GM18499 (cell line): Measurements from ENCODE around the gene ANKRD6.
"Not testable (repeated sequence)": the region's sequence is repeated elsewhere in the genome, so short reads cannot be mapped to it uniquely, and the experiment has no call there.

Source experiments
- ATAC-seq: cut with Tn5 transposase; IDR thresholded peaks from one replicate; pipeline ENCODE4 v1.9.1; 2021; ENCODE audit warnings: moderate number of reproducible peaks; ENCODE audit not compliant: insufficient read depth, unreplicated experiment

ANKRD6 gene

GRCh38 chr6:89589297-89590025 lies 156.5 kb downstream of the ANKRD6 start:
- ATAC-seq, result no peak

- no peak for ATAC-seq
Measured at GRCh38 chr6:89590133-89590532, 157.2 kb downstream of the ANKRD6 start.

GRCh38 chr6:89591745-89592144 lies 158.8 kb downstream of the ANKRD6 start:
- no peak for ATAC-seq

- peak; percentile 91 for ATAC-seq
Measured at GRCh38 chr6:89596056-89596455, 163.1 kb downstream of the ANKRD6 start.

GRCh38 chr6:89596484-89596883 lies 163.5 kb downstream of the ANKRD6 start:
- no peak for ATAC-seq

GRCh38 chr6:89597372-89597771 lies 164.4 kb downstream of the ANKRD6 start:
- ATAC-seq, result no peak

GRCh38 chr6:89597988-89598387 lies 165.0 kb downstream of the ANKRD6 start:
- no peak for ATAC-seq

- no peak for ATAC-seq
Measured at GRCh38 chr6:89599727-89600126, 166.8 kb downstream of the ANKRD6 start.

- no peak for ATAC-seq
Measured at GRCh38 chr6:89602166-89602565, 169.2 kb downstream of the ANKRD6 start.

GRCh38 chr6:89604653-89605052 lies 171.7 kb downstream of the ANKRD6 start:
- ATAC-seq, result no peak

GRCh38 chr6:89605861-89606260 lies 172.9 kb downstream of the ANKRD6 start:
- ATAC-seq, result no peak

- ATAC-seq, result peak; percentile 65
Measured at GRCh38 chr6:89610149-89610642, 177.2 kb downstream of the ANKRD6 start.

GRCh38 chr6:89611666-89612065 lies 178.7 kb downstream of the ANKRD6 start:
- no peak for ATAC-seq

- no peak for ATAC-seq
Measured at GRCh38 chr6:89612121-89612520, 179.2 kb downstream of the ANKRD6 start.

- ATAC-seq, result no peak
Measured at GRCh38 chr6:89613790-89614189, 180.8 kb downstream of the ANKRD6 start.

GRCh38 chr6:89615882-89616281 lies 182.9 kb downstream of the ANKRD6 start:
- ATAC-seq, result no peak

- ATAC-seq, result no peak
Measured at GRCh38 chr6:89616531-89616930, 183.6 kb downstream of the ANKRD6 start.

- ATAC-seq, result no peak
Measured at GRCh38 chr6:89618026-89618425, 185.1 kb downstream of the ANKRD6 start.

GRCh38 chr6:89619567-89619966 lies 186.6 kb downstream of the ANKRD6 start:
- ATAC-seq, result no peak

- ATAC-seq, result no peak
Measured at GRCh38 chr6:89623749-89624148, 190.8 kb downstream of the ANKRD6 start.

GRCh38 chr6:89630488-89630887 lies 197.5 kb downstream of the ANKRD6 start:
- no peak for ATAC-seq

GRCh38 chr6:89636412-89636811 lies 203.5 kb downstream of the ANKRD6 start:
- ATAC-seq, result not testable (repeated sequence)
